PC-9 (cell line): ENCODE data around the gene PGM2.

Experiments used
- CTCF ChIP-seq: fragments of 200-600 bp; sonication (generic); conservative IDR thresholded peaks from 2 replicates; pipeline ENCODE4 v1.6.1; 2017; ENCODE audit warnings: mixed run types, antibody characterized with exemption, mild to moderate bottlenecking, moderate library complexity
- EZH2 ChIP-seq: fragments of 200-600 bp; sonication (generic); IDR thresholded peaks from 2 replicates; pipeline ENCODE4 v1.8.0; 2017; ENCODE audit warnings: antibody characterized with exemption, low read depth

DNA sequence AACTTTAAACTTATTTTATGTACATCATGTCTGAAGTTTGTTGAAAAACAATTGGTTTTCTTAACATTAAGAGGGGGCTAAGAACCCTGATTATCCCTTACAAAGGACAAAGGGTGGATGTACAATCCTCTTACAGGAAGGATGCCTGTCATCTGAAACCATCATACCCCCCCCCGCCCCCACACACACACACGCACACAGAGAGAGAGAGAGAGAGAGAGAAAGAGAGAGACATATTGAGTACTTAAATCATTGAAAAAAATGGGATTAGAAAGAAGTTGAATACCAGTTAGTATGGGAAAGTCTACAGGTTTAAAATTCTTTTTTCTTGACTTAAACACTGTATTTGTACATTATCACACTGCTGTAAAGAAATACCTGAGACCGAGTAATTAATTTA is 10.9 kb upstream of the PGM2 start:
- TF ChIP-seq CTCF (no peak), EZH2 (no peak)
